ENCODE data around the gene MAL. TPM values are rescaled to one million over a fixed set of nuclear protein-coding genes. Genes with fewer than 3 reads are reported as not detected.

MAL gene
- total RNA-seq, 4 donors from 2014 or later: 60.0 to 200 (median 121) TPM

DNA sequence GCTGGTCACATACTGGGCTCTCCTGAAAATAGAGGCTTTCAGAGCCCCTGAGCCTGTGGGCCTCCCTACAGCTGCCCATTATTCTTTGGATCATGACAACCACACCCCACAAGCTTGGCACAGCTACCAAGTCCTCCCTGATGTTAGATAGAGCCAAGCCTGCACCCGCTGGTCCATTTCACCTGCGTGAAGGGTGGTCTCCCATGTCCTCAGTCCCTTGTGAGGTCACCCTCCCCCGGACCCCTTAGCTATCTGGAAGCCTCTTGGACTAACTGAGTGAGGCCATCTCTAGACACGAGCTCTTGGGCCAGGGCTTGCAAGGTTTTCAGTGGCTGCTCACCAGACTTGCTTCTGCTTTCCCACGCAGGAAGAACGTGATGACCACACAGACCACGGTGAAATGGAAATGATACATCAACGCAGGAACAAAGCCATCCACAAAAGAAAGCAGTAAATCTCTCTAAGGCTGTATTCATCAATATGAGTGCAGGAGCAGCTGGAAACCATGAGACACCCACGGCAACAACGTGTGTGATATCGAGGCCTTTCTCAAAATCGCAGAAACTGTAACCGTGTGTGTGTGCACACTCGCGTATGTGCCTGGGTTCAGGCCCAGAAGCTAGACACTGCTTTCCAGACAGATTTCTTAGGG is 10.1 kb upstream of the MAL start:
- no peaks in the 10 kb centered on the region for H3K27me3 ChIP-seq
- no peaks in the 10 kb centered on the region for H3K9me3 ChIP-seq
- TF ChIP-seq CTCF (IDR thresholded peaks at IDR 0.05): no peak
- no peak for TF ChIP-seq EP300 (IDR thresholded peaks at IDR 0.05)
- WGBS, 2 donors: 76 to 77% methylated on average over 15 of the region's 15 CpGs
- H3K4me3 ChIP-seq: no peak overlapping the region
- DNase-seq (ENCODE audit: low spot score in 2 of 2): no peak
- H3K27ac ChIP-seq: no peak overlapping the region
- no peaks in the 10 kb centered on the region for H3K36me3 ChIP-seq
- H3K4me1 ChIP-seq: no peaks in the 10 kb centered on the region

GRCh38 chr2:95016616-95017015 is 8.9 kb upstream of the MAL start:
- Histone ChIP-seq H3K4me1 (peaks cover 0 to 1% (median 0%) of the 10 kb centered on the region in 4 donors), H3K4me3 (no peak overlapping the region), H3K27ac (no peak overlapping the region), H3K36me3 (no peaks in the 10 kb centered on the region), H3K27me3 (no peaks in the 10 kb centered on the region), H3K9me3 (no peaks in the 10 kb centered on the region)
- 46 to 73% methylated on average over 6 to 9 of the region's 9 CpGs for WGBS, 2 donors
- no peak for DNase-seq (ENCODE audit: low spot score in 2 of 2)
- TF ChIP-seq EP300 (IDR thresholded peaks at IDR 0.05) (no peak), CTCF (IDR thresholded peaks at IDR 0.05) (no peak), POLR2A (IDR thresholded peaks at IDR 0.05) (no peak)

GRCh38 chr2:95017071-95017501 is 8.4 kb upstream of the MAL start:
- no peak for DNase-seq (ENCODE audit: low spot score in 2 of 2)
- no peaks in the 10 kb centered on the region for H3K36me3 ChIP-seq
- 81 to 87% methylated on average over 9 of the region's 9 CpGs for WGBS, 2 donors

DNA sequence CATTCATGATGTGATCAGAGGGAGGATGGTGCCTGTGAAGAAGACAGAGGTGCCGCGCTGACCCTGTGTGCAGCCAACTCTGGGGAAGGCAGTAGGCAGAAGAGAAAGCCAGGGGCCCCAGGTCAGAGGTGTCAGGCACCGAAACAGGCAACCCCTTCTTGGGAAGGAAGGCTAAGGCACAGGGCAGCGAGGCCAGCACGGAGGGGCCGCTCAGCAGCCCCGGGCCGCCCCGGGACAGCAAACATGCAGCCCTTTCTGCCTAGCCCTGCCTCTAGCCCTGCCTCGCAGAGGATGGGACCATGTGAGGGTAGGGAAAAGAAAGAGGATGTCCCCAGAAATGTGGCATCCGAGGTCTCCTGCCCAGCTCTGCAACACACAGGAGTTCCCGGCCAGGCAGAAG is 7.7 kb upstream of the MAL start:
- TF ChIP-seq CTCF (IDR thresholded peaks at IDR 0.05): no peak
- TF ChIP-seq POLR2A (IDR thresholded peaks at IDR 0.05): no peak
- no peak for TF ChIP-seq EP300 (IDR thresholded peaks at IDR 0.05)
- H3K9me3 ChIP-seq: no peaks in the 10 kb centered on the region
- H3K4me3 ChIP-seq: no peak overlapping the region
- peaks cover 0 to 1% of the 10 kb centered on the region in 2 donors for H3K27me3 ChIP-seq
- WGBS, 2 donors: 63 to 68% methylated on average over 12 of the region's 12 CpGs
- H3K36me3 ChIP-seq: no peaks in the 10 kb centered on the region
- H3K4me1 ChIP-seq: peaks cover 0 to 8% (median 2%) of the 10 kb centered on the region in 4 donors
- H3K27ac ChIP-seq: no peak overlapping the region
- DNase-seq (ENCODE audit: low spot score in 2 of 2): no peak

More at GRCh38 chr2:95017071-95017501, 8.4 kb upstream of the MAL start:
- no peaks in the 10 kb centered on the region for H3K27me3 ChIP-seq
- H3K4me3 ChIP-seq: no peak overlapping the region
- H3K27ac ChIP-seq: no peak overlapping the region
- peaks cover 0 to 6% (median 0%) of the 10 kb centered on the region in 4 donors for H3K4me1 ChIP-seq
- no peaks in the 10 kb centered on the region for H3K9me3 ChIP-seq
- TF ChIP-seq EP300 (IDR thresholded peaks at IDR 0.05) (no peak), CTCF (IDR thresholded peaks at IDR 0.05) (no peak), POLR2A (IDR thresholded peaks at IDR 0.05) (no peak)

DNA sequence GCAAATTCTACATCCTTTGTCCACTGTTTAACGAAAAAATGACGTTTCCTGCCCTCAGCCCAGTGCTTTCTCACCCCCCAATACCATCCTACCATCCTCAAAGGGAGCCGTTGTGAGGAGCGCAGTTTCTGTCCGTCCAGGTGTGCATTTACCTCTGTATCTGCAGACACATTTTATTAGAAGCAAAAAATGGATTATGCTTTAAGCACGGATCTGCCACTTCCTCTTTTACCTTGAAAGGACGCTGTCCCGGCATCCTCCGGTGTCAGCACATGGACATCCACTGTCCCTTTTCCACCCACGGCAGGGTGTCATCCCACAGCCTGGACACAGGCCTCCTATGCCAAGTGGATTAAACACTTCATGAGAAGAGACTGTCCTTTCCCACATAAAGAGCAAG is 7.2 kb upstream of the MAL start:
- Histone ChIP-seq H3K36me3 (no peaks in the 10 kb centered on the region), H3K9me3 (no peaks in the 10 kb centered on the region), H3K27ac (no peak overlapping the region), H3K4me3 (no peak overlapping the region), H3K4me1 (peaks cover 0 to 8% (median 2%) of the 10 kb centered on the region in 4 donors), H3K27me3 (peaks cover 0 to 6% of the 10 kb centered on the region in 2 donors)
- DNase-seq (ENCODE audit: low spot score in 2 of 2): no peak
- WGBS, 2 donors: 80 to 82% methylated on average over 10 of the region's 10 CpGs
- TF ChIP-seq EP300 (IDR thresholded peaks at IDR 0.05): no peak
- TF ChIP-seq CTCF (IDR thresholded peaks at IDR 0.05): no peak
- no peak for TF ChIP-seq POLR2A (IDR thresholded peaks at IDR 0.05)

Measured in tibial nerve (tissue), 4 donors.